GM12874 (cell line): Measurements from ENCODE around the gene ABHD12B.

Source experiments
- CTCF ChIP-seq: IDR thresholded peaks from 2 replicates; pipeline ENCODE4 v1.5.1; 2011; ENCODE audit warnings: low read depth, mild to moderate bottlenecking, control low read depth, low read length, moderate library complexity; ENCODE audit not compliant: insufficient read depth

ABHD12B gene

GRCh38 chr14:50901361-50901760, 29.5 kb downstream of the ABHD12B start:
- no peak for TF ChIP-seq CTCF

GRCh38 chr14:50904719-50905118, 32.9 kb downstream of the ABHD12B start:
- no peak for TF ChIP-seq CTCF

- no peak for TF ChIP-seq CTCF
Measured at GRCh38 chr14:50906326-50907065, 34.6 kb downstream of the ABHD12B start.

- no peak for TF ChIP-seq CTCF
Measured at GRCh38 chr14:50910495-50911420, 38.9 kb downstream of the ABHD12B start.

- no peak for TF ChIP-seq CTCF
Measured at GRCh38 chr14:50917449-50917848, 45.6 kb downstream of the ABHD12B start.

GRCh38 chr14:50920482-50921230, 48.8 kb downstream of the ABHD12B start:
- TF ChIP-seq CTCF, result no peak

- no peak for TF ChIP-seq CTCF
Measured at GRCh38 chr14:50922803-50923202, 51.0 kb downstream of the ABHD12B start.
